ENCODE measurements around the gene LRRC45.

The LRRC45 gene

GRCh38 chr17:82072827-82073226 lies 49.7 kb downstream of the LRRC45 start:
- Histone ChIP-seq H3K9me3 (ENCODE audit: insufficient read depth, low read depth, low read length) (no peaks in the 10 kb centered on the region), H3K9ac (ENCODE audit: low read depth, low read length) (no peak overlapping the region), H3K4me3 (ENCODE audit: low read length) (no peak overlapping the region), H3K4me1 (ENCODE audit: insufficient read depth, low read length) (no peaks in the 10 kb centered on the region), H3K27ac (ENCODE audit: low read length) (no peak overlapping the region), H3K36me3 (ENCODE audit: insufficient read depth, low read depth, low read length) (0 out of 2 replicates have a peak, but pooled peaks cover 3% of the 10 kb centered on the region), H3K27me3 (ENCODE audit: insufficient read depth, low read length) (peaks cover 5% of the 10 kb centered on the region; the same call in 1 of the 2 replicates)

GRCh38 chr17:82073446-82073845 lies 50.3 kb downstream of the LRRC45 start:
- H3K4me3 ChIP-seq (ENCODE audit: low read length): no peak overlapping the region
- peaks cover 8% of the 10 kb centered on the region; the same call in 1 of the 2 replicates for H3K36me3 ChIP-seq (ENCODE audit: insufficient read depth, low read depth, low read length)
- no peak overlapping the region for H3K27ac ChIP-seq (ENCODE audit: low read length)
- H3K27me3 ChIP-seq (ENCODE audit: insufficient read depth, low read length): peaks cover 5% of the 10 kb centered on the region; the same call in 1 of the 2 replicates
- no peak overlapping the region for H3K9ac ChIP-seq (ENCODE audit: low read depth, low read length)
- H3K4me1 ChIP-seq (ENCODE audit: insufficient read depth, low read length): no peaks in the 10 kb centered on the region
- no peaks in the 10 kb centered on the region for H3K9me3 ChIP-seq (ENCODE audit: insufficient read depth, low read depth, low read length)

- Histone ChIP-seq H3K27me3 (ENCODE audit: insufficient read depth, low read length) (peaks cover 5% of the 10 kb centered on the region; the same call in 1 of the 2 replicates), H3K4me3 (ENCODE audit: low read length) (no peak overlapping the region), H3K4me1 (ENCODE audit: insufficient read depth, low read length) (no peaks in the 10 kb centered on the region), H3K9me3 (ENCODE audit: insufficient read depth, low read depth, low read length) (no peaks in the 10 kb centered on the region), H3K36me3 (ENCODE audit: insufficient read depth, low read depth, low read length) (peaks cover 32% of the 10 kb centered on the region), H3K9ac (ENCODE audit: low read depth, low read length) (no peak overlapping the region), H3K27ac (ENCODE audit: low read length) (no peak overlapping the region)
Measured at GRCh38 chr17:82076018-82076784, 53.1 kb downstream of the LRRC45 start.

- Histone ChIP-seq H3K4me1 (ENCODE audit: insufficient read depth, low read length) (no peaks in the 10 kb centered on the region), H3K4me3 (ENCODE audit: low read length) (no peak overlapping the region), H3K36me3 (ENCODE audit: insufficient read depth, low read depth, low read length) (peaks cover 37% of the 10 kb centered on the region), H3K9me3 (ENCODE audit: insufficient read depth, low read depth, low read length) (no peaks in the 10 kb centered on the region), H3K9ac (ENCODE audit: low read depth, low read length) (no peak overlapping the region), H3K27me3 (ENCODE audit: insufficient read depth, low read length) (peaks cover 5% of the 10 kb centered on the region; the same call in 1 of the 2 replicates), H3K27ac (ENCODE audit: low read length) (no peak overlapping the region)
Measured at GRCh38 chr17:82076785-82077591, 53.9 kb downstream of the LRRC45 start.

- Histone ChIP-seq H3K4me1 (ENCODE audit: insufficient read depth, low read length) (no peaks in the 10 kb centered on the region), H3K4me3 (ENCODE audit: low read length) (no peak overlapping the region), H3K27me3 (ENCODE audit: insufficient read depth, low read length) (peaks cover 5% of the 10 kb centered on the region; the same call in 1 of the 2 replicates), H3K36me3 (ENCODE audit: insufficient read depth, low read depth, low read length) (peaks cover 45% of the 10 kb centered on the region), H3K9me3 (ENCODE audit: insufficient read depth, low read depth, low read length) (no peaks in the 10 kb centered on the region), H3K27ac (ENCODE audit: low read length) (no peak overlapping the region), H3K9ac (ENCODE audit: low read depth, low read length) (no peak overlapping the region)
Measured at GRCh38 chr17:82077617-82078358, 54.7 kb downstream of the LRRC45 start.

GRCh38 chr17:82078433-82078832 lies 55.3 kb downstream of the LRRC45 start:
- peaks cover 3% of the 10 kb centered on the region; the same call in 1 of the 2 replicates for H3K27me3 ChIP-seq (ENCODE audit: insufficient read depth, low read length)
- H3K27ac ChIP-seq (ENCODE audit: low read length): no peak overlapping the region
- no peak overlapping the region for H3K4me3 ChIP-seq (ENCODE audit: low read length)
- peaks cover 52% of the 10 kb centered on the region for H3K36me3 ChIP-seq (ENCODE audit: insufficient read depth, low read depth, low read length)
- no peaks in the 10 kb centered on the region for H3K4me1 ChIP-seq (ENCODE audit: insufficient read depth, low read length)
- H3K9ac ChIP-seq (ENCODE audit: low read depth, low read length): no peak overlapping the region
- no peaks in the 10 kb centered on the region for H3K9me3 ChIP-seq (ENCODE audit: insufficient read depth, low read depth, low read length)

- Histone ChIP-seq H3K9ac (ENCODE audit: low read depth, low read length) (no peak overlapping the region), H3K4me1 (ENCODE audit: insufficient read depth, low read length) (no peaks in the 10 kb centered on the region), H3K9me3 (ENCODE audit: insufficient read depth, low read depth, low read length) (no peaks in the 10 kb centered on the region), H3K36me3 (ENCODE audit: insufficient read depth, low read depth, low read length) (peaks cover 59% of the 10 kb centered on the region), H3K27me3 (ENCODE audit: insufficient read depth, low read length) (no peaks in the 10 kb centered on the region; the same call in 1 of the 2 replicates), H3K4me3 (ENCODE audit: low read length) (no peak overlapping the region), H3K27ac (ENCODE audit: low read length) (no peak overlapping the region)
Measured at GRCh38 chr17:82079001-82079677, 56.0 kb downstream of the LRRC45 start.

GRCh38 chr17:82080048-82080788 lies 57.1 kb downstream of the LRRC45 start:
- H3K4me3 ChIP-seq (ENCODE audit: low read length): no peak overlapping the region
- H3K9me3 ChIP-seq (ENCODE audit: insufficient read depth, low read depth, low read length): no peaks in the 10 kb centered on the region
- H3K27me3 ChIP-seq (ENCODE audit: insufficient read depth, low read length): no peaks in the 10 kb centered on the region
- no peak overlapping the region for H3K27ac ChIP-seq (ENCODE audit: low read length)
- H3K9ac ChIP-seq (ENCODE audit: low read depth, low read length): no peak overlapping the region
- H3K4me1 ChIP-seq (ENCODE audit: insufficient read depth, low read length): no peaks in the 10 kb centered on the region
- peaks cover 69% of the 10 kb centered on the region for H3K36me3 ChIP-seq (ENCODE audit: insufficient read depth, low read depth, low read length)
